GM12878 (cell line): ENCODE measurements around the gene SLC4A1. TPM values are rescaled to one million over a fixed set of nuclear protein-coding genes. Genes with fewer than 3 reads are reported as not detected.

Experiments used
- ATAC-seq: fragments of 200-7000 bp; cut with Tn5 transposase; 3 replicates; pipeline ENCODE4 v1.9.1; 2020; ENCODE audit warnings: mild to moderate bottlenecking, moderate library complexity
- BruUV-seq: library from RNA; stranded (reverse); fragments of 400-500 nt; replicated peaks from 2 replicates; lab custom pipeline; 2021; lab: Mats Ljungman, UMichigan
- CTCF ChIA-PET: fragments of 300-600 bp; sonication (Branson Sonifier 250); formaldehyde crosslinking; extraction: SDS; loops from one replicate; lab custom pipeline; 2021; ENCODE audit warnings: inconsistent platforms; lab: Yijun Ruan, JAX
- POLR2A ChIA-PET: fragments of 350-600 bp; formaldehyde crosslinking; extraction: SDS; loops from one replicate; lab custom pipeline; 2021; ENCODE audit warnings: inconsistent platforms; lab: Charles Lee
- RAD21 ChIA-PET: fragments of 300-600 bp; sonication (Branson Sonifier 250); formaldehyde crosslinking; loops from one replicate; lab custom pipeline; 2023; ENCODE audit warnings: antibody characterized with exemption; ENCODE audit not compliant: unreplicated experiment; lab: Charles Lee
- SMC1A ChIA-PET: fragments of 300-600 bp; sonication (Branson Sonifier 250); formaldehyde crosslinking; loops from one replicate; lab custom pipeline; 2023; ENCODE audit not compliant: unreplicated experiment, uncharacterized antibody; lab: Charles Lee
- DNase-seq: peaks from one replicate; pipeline ENCODE4 v3.0.0-alpha.2; 2011; ENCODE audit warnings: low read depth, low spot score
- FAIRE-seq: peaks from 3 replicates; lab custom pipeline; 2011; peaks lifted over from hg19 to GRCh38; lab: Jason Lieb, UNC
- H2AFZ ChIP-seq: 2 replicates; pipeline ENCODE4 v1.6.0; 2011; ENCODE audit warnings: low read depth, low read length, control low read depth; ENCODE audit not compliant: control insufficient read depth
- H3K27ac ChIP-seq: 2 replicates; pipeline ENCODE4 v1.5.1; 2011; ENCODE audit warnings: control low read depth; ENCODE audit not compliant: control insufficient read depth, insufficient read depth
- H3K27me3 ChIP-seq, 2 experiments: replicated peaks in 1 of 2; 2 replicates each; pipeline versions ENCODE4 v1.6.0 to v1.6.1; 2011; ENCODE audit warnings: low read length in 1 of 2; ENCODE audit not compliant: control insufficient read depth in 2 of 2, insufficient read depth in 2 of 2
- H3K36me3 ChIP-seq, 2 experiments: 2 replicates each; pipeline ENCODE4 v1.5.1; 2011; ENCODE audit warnings: low read length in 1 of 2; ENCODE audit not compliant: control insufficient read depth in 2 of 2, insufficient read depth in 2 of 2
- H3K4me1 ChIP-seq: 2 replicates; pipeline ENCODE4 v1.6.1; 2011; ENCODE audit warnings: mild to moderate bottlenecking, low read length, moderate library complexity, mixed read lengths; ENCODE audit not compliant: control insufficient read depth, insufficient read depth
- H3K4me2 ChIP-seq: 2 replicates; pipeline ENCODE4 v1.6.0; 2011; ENCODE audit warnings: control low read depth; ENCODE audit not compliant: control insufficient read depth, insufficient read depth
- H3K4me3 ChIP-seq: fragments of 200-600 bp; sonication (generic); 2 replicates; pipeline ENCODE4 v1.5.1; 2016
- H3K79me2 ChIP-seq: 2 replicates; pipeline ENCODE4 v1.6.0; 2011; ENCODE audit warnings: low read length; ENCODE audit not compliant: control insufficient read depth, insufficient read depth
- H3K9ac ChIP-seq: 2 replicates; pipeline ENCODE4 v1.8.0; 2011; ENCODE audit warnings: low read length, control low read depth, mixed read lengths; ENCODE audit not compliant: control insufficient read depth, insufficient read depth
- H3K9me3 ChIP-seq: replicated peaks from 3 replicates; pipeline ENCODE4 v1.5.1; 2011; ENCODE audit warnings: mild to moderate bottlenecking, low read length; ENCODE audit not compliant: control insufficient read depth, insufficient read depth
- H4K20me1 ChIP-seq: 2 replicates; pipeline ENCODE4 v1.6.0; 2011; ENCODE audit not compliant: control insufficient read depth, insufficient read depth
- ASH2L ChIP-seq: fragments of 300-600, 200-600 bp; sonication (generic); IDR thresholded peaks from 2 replicates; pipeline ENCODE4 v1.6.1; 2017; ENCODE audit warnings: low read depth, mild to moderate bottlenecking, borderline replicate concordance
- ESRRA ChIP-seq: IDR thresholded peaks from 2 replicates; pipeline ENCODE4 v1.6.1; 2012; ENCODE audit warnings: mild to moderate bottlenecking, low read length, improper control_type of control experiment
- MEF2A ChIP-seq: IDR thresholded peaks from 2 replicates; pipeline ENCODE4 v1.6.1; 2011; ENCODE audit warnings: low read depth, mild to moderate bottlenecking, low read length, moderate library complexity; ENCODE audit not compliant: insufficient read depth
- SP1 ChIP-seq: IDR thresholded peaks from one replicate; pipeline ENCODE4 v1.6.1; 2011; ENCODE audit warnings: low read depth, low read length
- SUZ12 ChIP-seq: fragments of 200-600 bp; sonication (generic); IDR thresholded peaks from one replicate; pipeline ENCODE4 v1.6.1; 2018; ENCODE audit warnings: antibody characterized with exemption, mild to moderate bottlenecking; ENCODE audit not compliant: unreplicated experiment
- TARDBP ChIP-seq: IDR thresholded peaks from 2 replicates; pipeline ENCODE4 v1.6.1; 2016; ENCODE audit warnings: borderline replicate concordance
- ZNF622 ChIP-seq: fragments of 450-650 bp; IDR thresholded peaks from 2 replicates; pipeline ENCODE4 v1.6.1; 2017; ENCODE audit warnings: mild to moderate bottlenecking, inconsistent platforms
- WGBS: methylation state at CpG from one replicate; pipeline ENCODE4 v1.1.6; 2016; ENCODE audit warnings: low lambda C conversion rate; ENCODE audit not compliant: insufficient replicate concordance, insufficient coverage; ENCODE audit errors: missing lambda C conversion rate; 5-methylcytosine and 5-hydroxymethylcytosine counted together
- in situ Hi-C: fragments of 300-500 bp; cut with MboI; formaldehyde crosslinking; loops from 9 replicates; pipeline ENCODE4 v1.14.3; 2018; ENCODE audit warnings: mixed read lengths
- intact Hi-C: fragments of 100-400 bp; cut with micrococcal nuclease; formaldehyde crosslinking; loops from one replicate; pipeline ENCODE4 v1.14.2; 2022; ENCODE audit not compliant: unreplicated experiment
- polyA plus RNA-seq, 11 experiments: library from polyadenylated mRNA; depleted of rRNA in 4 of 11; unstranded in 6 of 11; stranded (reverse) in 5 of 11; fragments of >200 nt; fragmentation: Nextera tagmentation in 4 of 11; fragmentation: Illumina TruSeq in 1 of 11; extraction: Ambion mirVana in 4 of 11; extraction: Trizol in 1 of 11; gene quantifications; 1 replicate in 1 of 11; 2 replicates in 10 of 11; pipeline versions ENCODE4 v1.2.1 to v1.2.3, GENCODE V29; 2011 to 2016; ENCODE audit warnings: inconsistent platforms in 2 of 11, missing spikeins in 2 of 11, low read depth in 1 of 11
- total RNA-seq, 4 experiments: library from RNA; depleted of rRNA in 3 of 4; stranded (reverse); fragments of >200 nt in 3 of 4; fragmentation: Illumina TruSeq in 1 of 4; extraction: Trizol in 1 of 4; gene quantifications; 2 replicates each; pipeline versions ENCODE4 v1.2.1 to v1.2.3, GENCODE V29; 2013 to 2021
- TF ChIP-seq, protein P1 (sequence below): fragments of 450-650 bp; IDR thresholded peaks from 2 replicates; pipeline ENCODE4 v1.6.1; 2017; ENCODE audit warnings: mild to moderate bottlenecking
- TF ChIP-seq, protein P2 (sequence below): fragments of 450-650 bp; formaldehyde crosslinking; IDR thresholded peaks from 2 replicates; pipeline ENCODE4 v1.5.0; 2022; ENCODE audit warnings: mild to moderate bottlenecking, missing genetic modification characterization

The SLC4A1 gene
- total and polyA plus RNA-seq, 10 of the 15 experiments (the other 5 are each of a cell fraction or from before 2014, with no cell fraction given) = 0.03 TPM; not detected in 9

DNA sequence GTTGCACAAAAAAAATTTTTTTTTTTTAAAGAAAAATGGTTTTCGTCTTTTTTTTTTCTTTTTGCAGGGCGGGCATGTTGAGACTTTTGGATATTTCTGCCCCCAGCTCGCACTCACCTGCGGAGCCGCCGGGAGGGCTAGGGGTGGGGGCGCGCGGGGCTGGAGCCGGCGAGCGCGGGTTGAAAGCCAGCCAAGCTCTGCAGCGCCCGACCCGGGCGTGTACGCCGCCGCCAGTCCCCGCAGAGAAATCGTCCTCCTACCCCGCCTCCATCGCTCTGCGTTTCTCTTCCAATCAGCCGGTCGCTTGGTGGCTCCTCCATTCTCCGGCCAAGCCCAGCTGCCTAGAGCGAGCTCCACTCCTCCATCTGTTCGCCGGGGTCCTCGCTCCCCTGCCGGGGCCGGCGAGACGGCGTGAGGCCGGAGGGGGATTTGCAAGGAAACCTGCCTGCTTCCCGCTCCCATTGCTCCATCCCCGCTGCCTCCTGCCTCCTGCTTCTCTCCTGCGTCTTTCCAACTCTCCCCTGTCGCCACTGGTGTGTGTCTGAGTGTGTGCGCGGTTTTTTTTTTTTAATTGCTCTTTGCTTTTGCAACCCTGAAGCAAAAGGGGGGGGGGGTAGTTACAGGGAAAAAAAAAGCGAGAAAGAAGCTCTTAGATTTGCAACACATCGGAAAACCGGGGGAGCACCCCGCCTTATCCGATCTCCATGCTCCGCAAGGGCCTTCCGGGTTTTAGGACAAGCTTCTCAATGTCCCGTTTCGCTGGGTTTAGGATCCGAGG lies 46.7 kb downstream of the SLC4A1 start (continued):
- TF ChIP-seq ESRRA = no peak
- TF ChIP-seq, protein P1, sequence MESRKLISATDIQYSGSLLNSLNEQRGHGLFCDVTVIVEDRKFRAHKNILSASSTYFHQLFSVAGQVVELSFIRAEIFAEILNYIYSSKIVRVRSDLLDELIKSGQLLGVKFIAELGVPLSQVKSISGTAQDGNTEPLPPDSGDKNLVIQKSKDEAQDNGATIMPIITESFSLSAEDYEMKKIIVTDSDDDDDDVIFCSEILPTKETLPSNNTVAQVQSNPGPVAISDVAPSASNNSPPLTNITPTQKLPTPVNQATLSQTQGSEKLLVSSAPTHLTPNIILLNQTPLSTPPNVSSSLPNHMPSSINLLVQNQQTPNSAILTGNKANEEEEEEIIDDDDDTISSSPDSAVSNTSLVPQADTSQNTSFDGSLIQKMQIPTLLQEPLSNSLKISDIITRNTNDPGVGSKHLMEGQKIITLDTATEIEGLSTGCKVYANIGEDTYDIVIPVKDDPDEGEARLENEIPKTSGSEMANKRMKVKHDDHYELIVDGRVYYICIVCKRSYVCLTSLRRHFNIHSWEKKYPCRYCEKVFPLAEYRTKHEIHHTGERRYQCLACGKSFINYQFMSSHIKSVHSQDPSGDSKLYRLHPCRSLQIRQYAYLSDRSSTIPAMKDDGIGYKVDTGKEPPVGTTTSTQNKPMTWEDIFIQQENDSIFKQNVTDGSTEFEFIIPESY = no peak
- TF ChIP-seq SP1 = no peak
- no peak for TF ChIP-seq MEF2A
- no peak for TF ChIP-seq ASH2L
- TF ChIP-seq SUZ12 = no peak
- TF ChIP-seq, all 136 proteins: peak for 15

DNA sequence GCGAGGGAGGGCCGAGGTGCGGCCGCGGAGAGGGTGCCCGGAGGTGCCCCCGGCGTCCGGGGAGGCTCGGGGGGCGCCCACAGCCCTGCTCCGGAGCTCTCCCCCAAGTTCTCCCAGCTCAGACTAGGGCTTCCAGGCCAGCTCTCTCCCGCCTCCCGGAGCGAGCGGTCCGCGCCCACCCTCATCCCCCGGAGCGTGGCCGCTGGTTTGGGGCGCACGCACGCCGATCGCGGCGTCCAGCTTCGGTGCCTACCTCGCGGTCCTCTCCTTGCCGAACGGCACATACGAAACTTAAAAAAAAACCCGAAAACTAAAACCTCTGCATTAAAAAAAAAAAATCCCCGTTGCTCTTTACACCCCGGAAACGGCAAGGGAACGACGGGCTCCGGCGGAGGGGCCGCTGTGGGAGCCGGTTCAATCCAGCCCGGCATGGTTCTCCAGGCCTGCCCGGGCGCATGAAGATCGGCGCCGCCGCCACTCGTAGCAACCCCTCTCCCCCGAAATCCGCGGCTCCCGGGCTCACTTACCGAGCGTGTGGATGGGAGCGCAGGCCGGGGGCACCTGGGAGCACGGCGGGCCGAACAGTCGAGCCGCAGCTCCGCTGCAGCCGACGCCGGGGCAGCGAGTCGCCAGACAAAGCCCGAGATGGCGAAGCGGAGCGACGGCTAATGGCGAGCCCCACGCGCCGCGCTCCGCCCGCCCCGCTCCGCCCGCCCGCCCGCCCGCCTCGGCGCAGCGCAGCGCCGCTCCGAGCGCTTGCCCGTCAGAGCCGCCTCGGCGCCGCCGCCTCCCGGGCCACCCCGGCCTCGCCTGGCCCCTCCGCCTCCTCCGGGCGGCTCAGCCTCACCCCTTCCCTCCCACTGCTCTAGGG lies 47.5 kb downstream of the SLC4A1 start:
- no peak for DNase-seq
- POLR2A ChIA-PET = interaction anchor here (0.7 to 2.1 kb wide), 14 partner anchors 10 to 149 kb away, joined by 3 to 26 read pairs (median 4); partner anchors contain the start of genes ATXN7L3, GRN, SLC25A39 and TMUB2
- under 1% methylated on average over 67 of the region's 108 CpGs for WGBS
- peak overlapping the region; percentile 88 for H3K9ac ChIP-seq
- ATAC-seq = peak; percentile 17
- H3K4me3 ChIP-seq = peak overlapping the region; percentile 98
- peak overlapping the region; percentile 17; the same call in 1 of the 2 replicates for H2AFZ ChIP-seq
- H3K36me3 ChIP-seq = peaks cover 8 to 10% of the 10 kb centered on the region in 2 experiments
- BruUV-seq = no TSS peak
- H3K4me2 ChIP-seq = peak overlapping the region; percentile 36; the same call in 1 of the 2 replicates
- peaks cover 64% of the 10 kb centered on the region for H3K79me2 ChIP-seq
- intact Hi-C loops (loop anchor here (2.0 kb wide), 1 partner anchor 24 kb away; no protein-coding TSS in a partner anchor), in situ Hi-C loops (loop anchor here (25.0 kb wide), 1 partner anchor 292 kb away; the partner anchor contains the start of gene GPATCH8)
- FAIRE-seq = no peak
- H3K4me1 ChIP-seq = peaks cover 17% of the 10 kb centered on the region
- no peaks in the 10 kb centered on the region for H4K20me1 ChIP-seq
- H3K9me3 ChIP-seq = no peaks in the 10 kb centered on the region
- RAD21 ChIA-PET = interaction anchor here (0.6 to 2.8 kb wide), 14 partner anchors 10 to 488 kb away, joined by 3 to 16 read pairs (median 6); partner anchors contain the start of genes DBF4B, SLC25A39 and TMUB2
- no peaks in the 10 kb centered on the region for H3K27me3 ChIP-seq
- SMC1A ChIA-PET = interaction anchor here (1.1 to 1.9 kb wide), 4 partner anchors 26 to 125 kb away, joined by 3 to 8 read pairs (median 4); partner anchors contain the start of gene GRN
- CTCF ChIA-PET = interaction anchor here (1.2 to 2.9 kb wide), 7 partner anchors 11 to 179 kb away, joined by 3 to 19 read pairs (median 7); partner anchors contain the start of gene GRN
- peak overlapping the region; percentile 89 for H3K27ac ChIP-seq
- TF ChIP-seq ZNF622 (no peak), TARDBP (no peak)
- TF ChIP-seq, protein P2, sequence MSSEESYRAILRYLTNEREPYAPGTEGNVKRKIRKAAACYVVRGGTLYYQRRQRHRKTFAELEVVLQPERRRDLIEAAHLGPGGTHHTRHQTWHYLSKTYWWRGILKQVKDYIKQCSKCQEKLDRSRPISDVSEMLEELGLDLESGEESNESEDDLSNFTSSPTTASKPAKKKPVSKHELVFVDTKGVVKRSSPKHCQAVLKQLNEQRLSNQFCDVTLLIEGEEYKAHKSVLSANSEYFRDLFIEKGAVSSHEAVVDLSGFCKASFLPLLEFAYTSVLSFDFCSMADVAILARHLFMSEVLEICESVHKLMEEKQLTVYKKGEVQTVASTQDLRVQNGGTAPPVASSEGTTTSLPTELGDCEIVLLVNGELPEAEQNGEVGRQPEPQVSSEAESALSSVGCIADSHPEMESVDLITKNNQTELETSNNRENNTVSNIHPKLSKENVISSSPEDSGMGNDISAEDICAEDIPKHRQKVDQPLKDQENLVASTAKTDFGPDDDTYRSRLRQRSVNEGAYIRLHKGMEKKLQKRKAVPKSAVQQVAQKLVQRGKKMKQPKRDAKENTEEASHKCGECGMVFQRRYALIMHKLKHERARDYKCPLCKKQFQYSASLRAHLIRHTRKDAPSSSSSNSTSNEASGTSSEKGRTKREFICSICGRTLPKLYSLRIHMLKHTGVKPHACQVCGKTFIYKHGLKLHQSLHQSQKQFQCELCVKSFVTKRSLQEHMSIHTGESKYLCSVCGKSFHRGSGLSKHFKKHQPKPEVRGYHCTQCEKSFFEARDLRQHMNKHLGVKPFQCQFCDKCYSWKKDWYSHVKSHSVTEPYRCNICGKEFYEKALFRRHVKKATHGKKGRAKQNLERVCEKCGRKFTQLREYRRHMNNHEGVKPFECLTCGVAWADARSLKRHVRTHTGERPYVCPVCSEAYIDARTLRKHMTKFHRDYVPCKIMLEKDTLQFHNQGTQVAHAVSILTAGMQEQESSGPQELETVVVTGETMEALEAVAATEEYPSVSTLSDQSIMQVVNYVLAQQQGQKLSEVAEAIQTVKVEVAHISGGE (CRISPR knock-in tag) = no peak
